Smooth muscle cell (in vitro differentiated cells): ENCODE measurements around the gene AP3D1. TPM values are rescaled to one million over a fixed set of nuclear protein-coding genes. Genes with fewer than 3 reads are reported as not detected.
A peak's percentile ranks its signal among the peaks of the same experiment; 100 is the strongest.

Experiments
- DNase-seq: peaks from one replicate; lab custom pipeline; 2025; ENCODE audit not compliant: unreplicated experiment; lab: John Stamatoyannopoulos, UW
- H2AFZ ChIP-seq: fragments of 200-600 bp; sonication (generic); 2 replicates; pipeline ENCODE4 v1.6.0; 2016; ENCODE audit warnings: antibody characterized with exemption, low read depth, mild to moderate bottlenecking
- H3F3A ChIP-seq: fragments of 200-600 bp; sonication (generic); 2 replicates; pipeline ENCODE4 v1.6.0; 2017; ENCODE audit warnings: antibody characterized with exemption, low read depth
- H3K27ac ChIP-seq: fragments of 200-600 bp; sonication (generic); 2 replicates; pipeline ENCODE4 v1.5.1; 2016; ENCODE audit warnings: low read depth, mild to moderate bottlenecking
- H3K27me3 ChIP-seq: fragments of 200-600 bp; sonication (generic); 2 replicates; pipeline ENCODE4 v1.6.1; 2016; ENCODE audit warnings: low read depth, mild to moderate bottlenecking
- H3K36me3 ChIP-seq: fragments of 200-600 bp; sonication (generic); 2 replicates; pipeline ENCODE4 v1.5.1; 2016; ENCODE audit warnings: low read depth
- H3K4me1 ChIP-seq: fragments of 200-600 bp; sonication (generic); 2 replicates; pipeline ENCODE4 v1.5.1; 2016; ENCODE audit warnings: low read depth
- H3K4me2 ChIP-seq: fragments of 200-600 bp; sonication (generic); 2 replicates; pipeline ENCODE4 v1.6.0; 2016; ENCODE audit warnings: mild to moderate bottlenecking
- H3K4me3 ChIP-seq: fragments of 200-600 bp; sonication (generic); 2 replicates; pipeline ENCODE4 v1.5.1; 2016; ENCODE audit warnings: mild to moderate bottlenecking
- H3K79me2 ChIP-seq: fragments of 200-600 bp; sonication (generic); 2 replicates; pipeline ENCODE4 v1.6.0; 2016; ENCODE audit warnings: low read depth, mild to moderate bottlenecking
- H3K9ac ChIP-seq: fragments of 200-600 bp; sonication (generic); 2 replicates; pipeline ENCODE4 v1.6.0; 2016; ENCODE audit warnings: low read depth
- H3K9me3 ChIP-seq: fragments of 200-600 bp; sonication (generic); replicated peaks from 2 replicates; pipeline ENCODE4 v1.5.1; 2016; ENCODE audit warnings: low read depth
- H4K20me1 ChIP-seq: fragments of 200-600 bp; sonication (generic); 2 replicates; pipeline ENCODE4 v1.6.0; 2016; ENCODE audit warnings: low read depth
- WGBS: methylation state at CpG from one replicate; pipeline ENCODE4 v1.1.7; 2016; ENCODE audit warnings: low lambda C conversion rate; 5-methylcytosine and 5-hydroxymethylcytosine counted together
- polyA plus RNA-seq: library from polyadenylated mRNA; unstranded; fragments of >200 nt; fragmentation: Nextera tagmentation; extraction: Ambion mirVana; gene quantifications from 2 replicates; pipeline ENCODE4 v1.2.1, GENCODE V29; 2016
- total RNA-seq: library from RNA; depleted of rRNA; stranded (reverse); fragments of >200 nt; gene quantifications from 2 replicates; pipeline ENCODE4 v1.2.3, GENCODE V29; 2014
- TF ChIP-seq, protein P1 (sequence below): fragments of 200-600 bp; sonication (generic); IDR thresholded peaks from 2 replicates; pipeline ENCODE4 v1.5.1; 2017; ENCODE audit warnings: borderline replicate concordance, mild to moderate bottlenecking, antibody characterized with exemption; ENCODE audit not compliant: insufficient read depth, poor library complexity, severe bottlenecking

Gene AP3D1
- total and polyA plus RNA-seq, 2 experiments from 2014 or later = 66.2 to 81.0 TPM

DNA sequence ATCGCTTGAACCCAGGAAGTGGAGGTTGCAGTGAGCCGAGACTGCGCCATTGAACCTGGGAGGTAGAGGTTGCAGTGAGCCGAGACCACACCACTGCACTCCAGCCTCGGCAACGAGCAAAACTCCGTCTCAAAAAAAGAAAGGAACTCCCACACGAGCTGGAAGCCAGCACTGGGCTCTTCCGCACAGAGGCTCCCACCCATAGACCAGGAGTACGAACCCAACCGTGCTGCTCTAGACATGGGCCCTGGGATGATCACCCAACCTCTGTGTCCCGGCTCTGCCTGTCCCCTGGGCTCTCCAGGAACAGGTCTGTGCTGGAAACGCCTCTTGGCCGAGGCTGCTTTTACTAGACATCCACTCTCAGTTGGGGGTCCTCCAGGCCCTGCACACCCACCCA lies 24.4 kb upstream of the AP3D1 start:
- no peak overlapping the region for H3K4me2 ChIP-seq
- no peak overlapping the region for H3K4me3 ChIP-seq
- WGBS = 90% methylated on average over 14 of the region's 14 CpGs
- no peak overlapping the region for H3K9ac ChIP-seq
- DNase-seq = no peak
- peaks cover 94% of the 10 kb centered on the region for H3K79me2 ChIP-seq
- no peak overlapping the region for H2AFZ ChIP-seq
- no peaks in the 10 kb centered on the region for H3K9me3 ChIP-seq
- no peak overlapping the region for H3K27ac ChIP-seq
- no peaks in the 10 kb centered on the region for H3K36me3 ChIP-seq
- H3K4me1 ChIP-seq = peaks cover 10% of the 10 kb centered on the region
- H4K20me1 ChIP-seq = peaks cover 97% of the 10 kb centered on the region
- H3F3A ChIP-seq = no peaks in the 10 kb centered on the region
- TF ChIP-seq, protein P1, sequence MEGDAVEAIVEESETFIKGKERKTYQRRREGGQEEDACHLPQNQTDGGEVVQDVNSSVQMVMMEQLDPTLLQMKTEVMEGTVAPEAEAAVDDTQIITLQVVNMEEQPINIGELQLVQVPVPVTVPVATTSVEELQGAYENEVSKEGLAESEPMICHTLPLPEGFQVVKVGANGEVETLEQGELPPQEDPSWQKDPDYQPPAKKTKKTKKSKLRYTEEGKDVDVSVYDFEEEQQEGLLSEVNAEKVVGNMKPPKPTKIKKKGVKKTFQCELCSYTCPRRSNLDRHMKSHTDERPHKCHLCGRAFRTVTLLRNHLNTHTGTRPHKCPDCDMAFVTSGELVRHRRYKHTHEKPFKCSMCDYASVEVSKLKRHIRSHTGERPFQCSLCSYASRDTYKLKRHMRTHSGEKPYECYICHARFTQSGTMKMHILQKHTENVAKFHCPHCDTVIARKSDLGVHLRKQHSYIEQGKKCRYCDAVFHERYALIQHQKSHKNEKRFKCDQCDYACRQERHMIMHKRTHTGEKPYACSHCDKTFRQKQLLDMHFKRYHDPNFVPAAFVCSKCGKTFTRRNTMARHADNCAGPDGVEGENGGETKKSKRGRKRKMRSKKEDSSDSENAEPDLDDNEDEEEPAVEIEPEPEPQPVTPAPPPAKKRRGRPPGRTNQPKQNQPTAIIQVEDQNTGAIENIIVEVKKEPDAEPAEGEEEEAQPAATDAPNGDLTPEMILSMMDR = no peak
- no peaks in the 10 kb centered on the region for H3K27me3 ChIP-seq

DNA sequence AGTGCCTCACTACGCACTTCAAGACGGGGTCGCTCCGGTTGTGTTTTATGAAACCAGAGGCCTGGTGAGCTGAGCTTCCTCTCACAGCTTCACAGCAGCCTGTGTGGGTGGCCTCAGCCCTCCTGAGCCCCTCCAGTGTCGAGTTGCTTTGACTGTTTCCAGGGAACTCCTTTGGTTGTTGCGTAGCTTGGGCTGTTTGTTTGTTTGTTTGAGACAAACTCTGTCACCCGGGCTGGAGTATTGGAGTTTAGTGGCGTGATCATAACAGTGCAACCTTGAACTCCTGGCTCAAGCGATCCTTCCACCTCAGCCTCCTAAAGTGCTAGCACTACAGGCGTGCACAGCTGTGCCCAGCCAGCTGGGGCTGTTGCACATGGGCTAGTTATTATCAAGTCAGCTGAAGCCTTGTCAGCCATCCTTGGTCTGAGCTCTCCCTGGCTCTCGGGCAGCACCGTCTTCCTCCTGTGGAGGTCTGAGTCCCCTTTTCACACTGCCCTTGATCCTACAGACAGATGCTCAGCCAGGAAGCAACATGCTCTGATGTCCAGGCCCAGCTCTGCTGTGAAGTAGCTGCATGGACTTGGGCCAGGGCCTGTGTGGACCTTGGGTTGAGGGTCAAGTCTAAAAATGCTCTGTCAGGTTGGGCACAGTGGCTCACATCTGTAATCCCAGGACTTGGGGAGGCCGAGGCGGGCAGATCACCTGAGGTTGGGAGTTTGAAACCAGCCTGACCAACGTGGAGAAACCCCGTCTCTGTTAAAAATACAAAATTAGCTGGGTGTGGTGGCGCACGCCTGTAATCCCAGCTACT lies 22.6 kb upstream of the AP3D1 start:
- Histone ChIP-seq H3K9ac (no peak overlapping the region), H3K36me3 (no peaks in the 10 kb centered on the region), H3K9me3 (no peaks in the 10 kb centered on the region), H2AFZ (no peak overlapping the region), H3F3A (no peaks in the 10 kb centered on the region), H3K27ac (peak overlapping the region; percentile 9), H3K4me3 (no peak overlapping the region), H3K4me1 (peaks cover 25% of the 10 kb centered on the region), H3K27me3 (no peaks in the 10 kb centered on the region), H4K20me1 (peaks cover 96% of the 10 kb centered on the region), H3K79me2 (peaks cover 93% of the 10 kb centered on the region), H3K4me2 (no peak overlapping the region)
- TF ChIP-seq, protein P1 = no peak
- DNase-seq = no peak
- 78% methylated on average over 18 of the region's 18 CpGs for WGBS

DNA sequence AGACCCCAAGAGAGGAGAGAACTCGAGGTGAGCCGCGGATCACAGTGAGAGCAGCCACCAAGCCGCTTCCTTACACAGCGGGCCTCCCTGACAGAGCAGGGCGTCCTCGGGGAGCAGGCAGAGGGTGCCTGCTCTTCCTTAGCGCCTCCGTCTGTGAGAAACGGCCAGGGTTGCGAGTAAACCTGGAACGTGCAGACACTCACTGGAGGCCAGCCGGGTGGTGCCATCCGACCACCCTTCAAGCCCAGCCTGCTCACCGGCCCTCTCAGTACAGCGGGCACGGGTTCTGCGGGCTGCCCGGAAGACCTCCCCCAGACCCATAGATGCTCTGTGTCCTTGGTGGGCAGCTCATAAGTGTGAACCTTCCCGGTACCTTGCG lies 22.0 kb upstream of the AP3D1 start:
- TF ChIP-seq, protein P1 = no peak
- H3F3A ChIP-seq = no peaks in the 10 kb centered on the region
- H3K27ac ChIP-seq = peak overlapping the region; percentile 9
- H3K27me3 ChIP-seq = no peaks in the 10 kb centered on the region
- H3K9ac ChIP-seq = no peak overlapping the region
- peaks cover 96% of the 10 kb centered on the region for H4K20me1 ChIP-seq
- H3K4me2 ChIP-seq = no peak overlapping the region
- H3K79me2 ChIP-seq = peaks cover 89% of the 10 kb centered on the region
- no peaks in the 10 kb centered on the region for H3K9me3 ChIP-seq
- H3K4me1 ChIP-seq = peaks cover 28% of the 10 kb centered on the region
- no peaks in the 10 kb centered on the region for H3K36me3 ChIP-seq
- no peak overlapping the region for H2AFZ ChIP-seq
- H3K4me3 ChIP-seq = no peak overlapping the region
- 93% methylated on average over 18 of the region's 21 CpGs for WGBS
- DNase-seq = no peak
